GM12878 (cell line): ENCODE measurements around the gene TAPT1. TPM values are rescaled to one million over a fixed set of nuclear protein-coding genes. Genes with fewer than 3 reads are reported as not detected.

Source experiments
- ATAC-seq: fragments of 200-7000 bp; cut with Tn5 transposase; 3 replicates; pipeline ENCODE4 v1.9.1; 2020; ENCODE audit warnings: mild to moderate bottlenecking, moderate library complexity
- BruUV-seq: library from RNA; stranded (reverse); fragments of 400-500 nt; replicated peaks from 2 replicates; lab custom pipeline; 2021; lab: Mats Ljungman, UMichigan
- CTCF ChIA-PET: fragments of 300-600 bp; sonication (Branson Sonifier 250); formaldehyde crosslinking; extraction: SDS; loops from one replicate; lab custom pipeline; 2021; ENCODE audit warnings: inconsistent platforms; lab: Yijun Ruan, JAX
- POLR2A ChIA-PET: fragments of 350-600 bp; formaldehyde crosslinking; extraction: SDS; loops from one replicate; lab custom pipeline; 2021; ENCODE audit warnings: inconsistent platforms; lab: Charles Lee
- RAD21 ChIA-PET: fragments of 300-600 bp; sonication (Branson Sonifier 250); formaldehyde crosslinking; loops from one replicate; lab custom pipeline; 2023; ENCODE audit warnings: antibody characterized with exemption; ENCODE audit not compliant: unreplicated experiment; lab: Charles Lee
- SMC1A ChIA-PET: fragments of 300-600 bp; sonication (Branson Sonifier 250); formaldehyde crosslinking; loops from one replicate; lab custom pipeline; 2023; ENCODE audit not compliant: unreplicated experiment, uncharacterized antibody; lab: Charles Lee
- DNase-seq: peaks from one replicate; pipeline ENCODE4 v3.0.0-alpha.2; 2011; ENCODE audit warnings: low read depth, low spot score
- FAIRE-seq: peaks from 3 replicates; lab custom pipeline; 2011; peaks lifted over from hg19 to GRCh38; lab: Jason Lieb, UNC
- H2AFZ ChIP-seq: 2 replicates; pipeline ENCODE4 v1.6.0; 2011; ENCODE audit warnings: low read depth, low read length, control low read depth; ENCODE audit not compliant: control insufficient read depth
- H3K27ac ChIP-seq: 2 replicates; pipeline ENCODE4 v1.5.1; 2011; ENCODE audit warnings: control low read depth; ENCODE audit not compliant: control insufficient read depth, insufficient read depth
- H3K27me3 ChIP-seq, 2 experiments: replicated peaks in 1 of 2; 2 replicates each; pipeline versions ENCODE4 v1.6.0 to v1.6.1; 2011; ENCODE audit warnings: low read length in 1 of 2; ENCODE audit not compliant: control insufficient read depth in 2 of 2, insufficient read depth in 2 of 2
- H3K36me3 ChIP-seq, 2 experiments: 2 replicates each; pipeline ENCODE4 v1.5.1; 2011; ENCODE audit warnings: low read length in 1 of 2; ENCODE audit not compliant: control insufficient read depth in 2 of 2, insufficient read depth in 2 of 2
- H3K4me1 ChIP-seq: 2 replicates; pipeline ENCODE4 v1.6.1; 2011; ENCODE audit warnings: mild to moderate bottlenecking, low read length, moderate library complexity, mixed read lengths; ENCODE audit not compliant: control insufficient read depth, insufficient read depth
- H3K4me2 ChIP-seq: 2 replicates; pipeline ENCODE4 v1.6.0; 2011; ENCODE audit warnings: control low read depth; ENCODE audit not compliant: control insufficient read depth, insufficient read depth
- H3K4me3 ChIP-seq: fragments of 200-600 bp; sonication (generic); 2 replicates; pipeline ENCODE4 v1.5.1; 2016
- H3K79me2 ChIP-seq: 2 replicates; pipeline ENCODE4 v1.6.0; 2011; ENCODE audit warnings: low read length; ENCODE audit not compliant: control insufficient read depth, insufficient read depth
- H3K9ac ChIP-seq: 2 replicates; pipeline ENCODE4 v1.8.0; 2011; ENCODE audit warnings: low read length, control low read depth, mixed read lengths; ENCODE audit not compliant: control insufficient read depth, insufficient read depth
- H3K9me3 ChIP-seq: replicated peaks from 3 replicates; pipeline ENCODE4 v1.5.1; 2011; ENCODE audit warnings: mild to moderate bottlenecking, low read length; ENCODE audit not compliant: control insufficient read depth, insufficient read depth
- H4K20me1 ChIP-seq: 2 replicates; pipeline ENCODE4 v1.6.0; 2011; ENCODE audit not compliant: control insufficient read depth, insufficient read depth
- CBX3 ChIP-seq: fragments of 200-600 bp; sonication (generic); IDR thresholded peaks from 2 replicates; pipeline ENCODE4 v1.6.1; 2016; ENCODE audit warnings: low read depth, borderline replicate concordance
- CREB1 ChIP-seq: IDR thresholded peaks from 2 replicates; pipeline ENCODE4 v1.6.1; 2012; ENCODE audit warnings: low read depth, mild to moderate bottlenecking, inconsistent platforms
- ESRRA ChIP-seq: IDR thresholded peaks from 2 replicates; pipeline ENCODE4 v1.6.1; 2012; ENCODE audit warnings: mild to moderate bottlenecking, low read length, improper control_type of control experiment
- MXI1 ChIP-seq: fragments of 150-350 bp; IDR thresholded peaks from 2 replicates; pipeline ENCODE4 v1.6.1; 2011; ENCODE audit warnings: low read depth, mild to moderate bottlenecking, inconsistent platforms, low read length, improper control_type of control experiment
- NFYB ChIP-seq: IDR thresholded peaks from 2 replicates; pipeline ENCODE4 v1.6.1; 2011; ENCODE audit warnings: low read depth, mild to moderate bottlenecking, low read length, improper control_type of control experiment, moderate library complexity; ENCODE audit not compliant: insufficient read depth
- RUNX3 ChIP-seq: IDR thresholded peaks from 2 replicates; pipeline ENCODE4 v1.6.1; 2012; ENCODE audit warnings: low read length, inconsistent platforms
- WGBS: methylation state at CpG from one replicate; pipeline ENCODE4 v1.1.6; 2016; ENCODE audit warnings: low lambda C conversion rate; ENCODE audit not compliant: insufficient replicate concordance, insufficient coverage; ENCODE audit errors: missing lambda C conversion rate; 5-methylcytosine and 5-hydroxymethylcytosine counted together
- in situ Hi-C: fragments of 300-500 bp; cut with MboI; formaldehyde crosslinking; loops from 9 replicates; pipeline ENCODE4 v1.14.3; 2018; ENCODE audit warnings: mixed read lengths
- intact Hi-C: fragments of 100-400 bp; cut with micrococcal nuclease; formaldehyde crosslinking; loops from one replicate; pipeline ENCODE4 v1.14.2; 2022; ENCODE audit not compliant: unreplicated experiment
- polyA plus RNA-seq, 11 experiments: library from polyadenylated mRNA; depleted of rRNA in 4 of 11; unstranded in 6 of 11; stranded (reverse) in 5 of 11; fragments of >200 nt; fragmentation: Nextera tagmentation in 4 of 11; fragmentation: Illumina TruSeq in 1 of 11; extraction: Ambion mirVana in 4 of 11; extraction: Trizol in 1 of 11; gene quantifications; 1 replicate in 1 of 11; 2 replicates in 10 of 11; pipeline versions ENCODE4 v1.2.1 to v1.2.3, GENCODE V29; 2011 to 2016; ENCODE audit warnings: inconsistent platforms in 2 of 11, missing spikeins in 2 of 11, low read depth in 1 of 11
- total RNA-seq, 4 experiments: library from RNA; depleted of rRNA in 3 of 4; stranded (reverse); fragments of >200 nt in 3 of 4; fragmentation: Illumina TruSeq in 1 of 4; extraction: Trizol in 1 of 4; gene quantifications; 2 replicates each; pipeline versions ENCODE4 v1.2.1 to v1.2.3, GENCODE V29; 2013 to 2021
- TF ChIP-seq, protein P1 (sequence below): IDR thresholded peaks from 2 replicates; pipeline ENCODE4 v1.6.1; 2012; ENCODE audit warnings: mild to moderate bottlenecking, low read depth, low read length

Gene TAPT1
- total and polyA plus RNA-seq, 10 of the 15 experiments (the other 5 are each of a cell fraction or from before 2014, with no cell fraction given), result 0.91 to 23.3 (median 9.5) TPM

DNA sequence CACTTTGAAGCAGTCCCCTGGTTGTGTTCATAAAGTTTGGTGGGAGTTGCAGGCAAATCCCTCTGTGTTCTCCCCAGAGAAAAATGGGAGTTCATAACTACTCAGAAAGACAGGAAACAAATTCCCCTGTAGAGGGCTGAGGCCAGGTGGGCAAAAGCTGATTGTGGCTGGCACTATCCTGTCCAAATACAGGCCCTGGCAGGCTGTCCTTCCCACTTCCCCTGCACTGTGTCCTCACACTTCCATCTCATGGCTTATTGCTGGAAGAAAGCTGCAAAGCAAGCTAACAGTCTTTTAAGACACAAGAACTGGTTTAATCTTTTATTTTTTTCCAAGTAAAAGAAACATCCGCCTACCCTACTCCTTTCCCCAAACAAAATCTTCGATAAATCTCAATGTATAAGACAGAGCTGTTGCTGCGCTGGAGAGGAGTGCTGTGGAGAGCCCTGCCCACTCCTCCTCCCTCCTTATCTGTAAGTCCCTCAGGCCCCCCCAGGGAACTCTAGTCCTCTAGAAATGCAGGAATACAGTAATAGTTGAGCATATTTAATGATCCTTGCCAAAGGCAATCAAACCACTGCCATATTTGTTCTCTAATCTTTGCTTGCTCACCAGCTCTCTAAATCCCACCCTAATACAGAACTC lies 14.0 kb downstream of the TAPT1 start (continued):
- TF ChIP-seq, protein P1, sequence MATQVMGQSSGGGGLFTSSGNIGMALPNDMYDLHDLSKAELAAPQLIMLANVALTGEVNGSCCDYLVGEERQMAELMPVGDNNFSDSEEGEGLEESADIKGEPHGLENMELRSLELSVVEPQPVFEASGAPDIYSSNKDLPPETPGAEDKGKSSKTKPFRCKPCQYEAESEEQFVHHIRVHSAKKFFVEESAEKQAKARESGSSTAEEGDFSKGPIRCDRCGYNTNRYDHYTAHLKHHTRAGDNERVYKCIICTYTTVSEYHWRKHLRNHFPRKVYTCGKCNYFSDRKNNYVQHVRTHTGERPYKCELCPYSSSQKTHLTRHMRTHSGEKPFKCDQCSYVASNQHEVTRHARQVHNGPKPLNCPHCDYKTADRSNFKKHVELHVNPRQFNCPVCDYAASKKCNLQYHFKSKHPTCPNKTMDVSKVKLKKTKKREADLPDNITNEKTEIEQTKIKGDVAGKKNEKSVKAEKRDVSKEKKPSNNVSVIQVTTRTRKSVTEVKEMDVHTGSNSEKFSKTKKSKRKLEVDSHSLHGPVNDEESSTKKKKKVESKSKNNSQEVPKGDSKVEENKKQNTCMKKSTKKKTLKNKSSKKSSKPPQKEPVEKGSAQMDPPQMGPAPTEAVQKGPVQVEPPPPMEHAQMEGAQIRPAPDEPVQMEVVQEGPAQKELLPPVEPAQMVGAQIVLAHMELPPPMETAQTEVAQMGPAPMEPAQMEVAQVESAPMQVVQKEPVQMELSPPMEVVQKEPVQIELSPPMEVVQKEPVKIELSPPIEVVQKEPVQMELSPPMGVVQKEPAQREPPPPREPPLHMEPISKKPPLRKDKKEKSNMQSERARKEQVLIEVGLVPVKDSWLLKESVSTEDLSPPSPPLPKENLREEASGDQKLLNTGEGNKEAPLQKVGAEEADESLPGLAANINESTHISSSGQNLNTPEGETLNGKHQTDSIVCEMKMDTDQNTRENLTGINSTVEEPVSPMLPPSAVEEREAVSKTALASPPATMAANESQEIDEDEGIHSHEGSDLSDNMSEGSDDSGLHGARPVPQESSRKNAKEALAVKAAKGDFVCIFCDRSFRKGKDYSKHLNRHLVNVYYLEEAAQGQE, result no peak

DNA sequence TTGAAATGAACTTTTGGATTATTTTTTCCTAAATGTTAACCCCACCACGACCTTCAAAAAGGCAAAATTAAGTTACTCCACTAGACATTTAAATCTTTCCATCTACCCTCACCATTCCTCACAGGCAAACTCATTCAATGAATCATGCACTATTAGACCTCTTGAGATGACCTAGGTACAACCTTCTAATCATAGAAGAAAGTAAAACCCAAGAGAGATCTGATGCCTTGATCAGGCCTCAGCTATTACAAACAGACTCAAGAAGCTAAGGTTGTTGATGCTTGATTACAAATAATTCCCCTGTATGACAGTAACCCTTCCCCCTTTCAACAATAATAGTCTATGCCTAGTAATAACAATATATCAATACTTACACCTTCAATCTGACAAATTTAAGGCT lies 18.9 kb downstream of the TAPT1 start:
- ChIA-PET RAD21 (interaction anchor here (3.7 kb wide), 1 partner anchor 57 kb away, joined by 24 read pairs; no protein-coding TSS in a partner anchor), SMC1A (interaction anchor here (0.7 to 2.5 kb wide), 7 partner anchors 9 to 558 kb away, joined by 3 to 13 read pairs (median 5); no protein-coding TSS in a partner anchor), CTCF (interaction anchor here (0.9 to 6.1 kb wide), 8 partner anchors 9 to 184 kb away, joined by 3 to 78 read pairs (median 4); no protein-coding TSS in a partner anchor), POLR2A (no interaction called here)
- H3K36me3 ChIP-seq, result peaks cover 2 to 7% of the 10 kb centered on the region in 2 experiments; a peak in 3 of 4 replicates
- peaks cover 1% of the 10 kb centered on the region; the same call in 1 of the 2 replicates for H3K79me2 ChIP-seq
- H4K20me1 ChIP-seq, result no peaks in the 10 kb centered on the region
- H3K27ac ChIP-seq, result no peak overlapping the region
- no peak for DNase-seq
- H3K4me2 ChIP-seq, result no peak overlapping the region
- intact Hi-C loops (no loop called here), in situ Hi-C loops (loop anchor here (10.0 kb wide), 1 partner anchor 403 kb away; no protein-coding TSS in a partner anchor)
- no peaks in the 10 kb centered on the region for H3K9me3 ChIP-seq
- no peak overlapping the region for H3K9ac ChIP-seq
- H3K4me1 ChIP-seq, result peaks cover 12% of the 10 kb centered on the region
- no peaks in the 10 kb centered on the region for H3K27me3 ChIP-seq
- no peak overlapping the region for H2AFZ ChIP-seq
- TF ChIP-seq RUNX3 (no peak), MXI1 (no peak), NFYB (no peak), CREB1 (no peak), ESRRA (no peak), CBX3 (no peak)
- BruUV-seq, result no TSS peak
- no peak for ATAC-seq
- H3K4me3 ChIP-seq, result no peak overlapping the region
- WGBS, result 100% methylated on average over 1 of the region's 1 CpG
- FAIRE-seq, result no peak
